HL-60/S4 treated with phorbol 12-myristate 13-acetate at 8.2 ng/mL for 4 days and 3 days (cell line): ENCODE results near the gene SMG1.
"Not testable (repeated sequence)": the region's sequence is repeated elsewhere in the genome, so short reads cannot be mapped to it uniquely, and the experiment has no call there.

Experiments
- in situ Hi-C: fragments of 300-500 bp; cut with MboI; formaldehyde crosslinking; loops from 2 replicates; pipeline ENCODE4 v1.15.0; 2022; ENCODE audit warnings: low sequenced_read_pairs

Gene SMG1

DNA sequence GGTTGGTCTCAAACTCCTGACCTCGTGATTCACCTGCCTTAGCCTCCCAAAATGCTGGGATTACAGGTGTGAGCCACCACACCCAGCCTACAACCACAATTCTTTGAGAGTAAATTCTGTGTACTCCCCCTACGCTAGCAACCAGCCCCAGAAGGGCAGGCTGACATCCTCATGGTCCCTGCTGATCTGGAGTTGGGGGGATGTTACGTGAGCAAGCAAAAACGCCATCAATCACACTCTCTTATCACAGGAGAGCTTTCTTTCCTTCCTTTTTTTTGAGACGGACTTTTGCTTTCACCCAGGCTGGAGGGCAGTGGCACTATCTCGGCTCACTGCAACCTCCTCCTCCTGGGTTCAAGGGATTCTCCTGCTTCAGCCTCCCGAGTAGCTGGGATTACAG lies 154.0 kb downstream of the SMG1 start:
- in situ Hi-C loops: not testable (repeated sequence)

DNA sequence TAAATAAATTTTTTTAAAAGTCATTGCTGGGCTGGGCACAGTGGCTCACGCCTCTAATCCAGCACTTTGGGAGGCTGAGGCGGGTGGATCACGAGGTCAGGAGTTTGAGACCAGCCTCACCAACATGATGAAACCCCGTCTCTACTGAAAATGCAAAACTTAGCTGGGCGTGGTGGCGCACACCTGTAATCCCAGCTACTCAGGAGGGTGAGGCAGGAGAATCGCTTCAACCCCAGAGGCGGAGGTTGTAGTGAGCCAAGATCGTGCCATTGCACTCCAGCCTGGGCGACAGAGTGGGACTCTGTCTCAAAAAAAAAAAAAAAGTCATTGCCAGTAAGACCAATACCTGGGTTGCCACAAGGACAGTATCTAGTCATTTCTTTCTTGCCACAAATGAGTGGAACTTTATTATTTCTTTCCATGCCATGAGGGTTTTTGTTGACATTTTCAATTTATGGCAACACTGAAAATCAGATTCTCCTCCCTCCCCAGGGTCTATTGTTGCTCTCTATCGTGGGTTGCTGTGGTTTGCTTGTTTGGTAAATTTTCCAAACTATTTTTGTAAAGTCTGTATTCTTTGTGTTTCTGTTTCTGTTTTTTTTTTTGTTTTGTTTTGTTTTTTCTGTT lies 155.8 kb downstream of the SMG1 start:
- in situ Hi-C loops: not testable (repeated sequence)

DNA sequence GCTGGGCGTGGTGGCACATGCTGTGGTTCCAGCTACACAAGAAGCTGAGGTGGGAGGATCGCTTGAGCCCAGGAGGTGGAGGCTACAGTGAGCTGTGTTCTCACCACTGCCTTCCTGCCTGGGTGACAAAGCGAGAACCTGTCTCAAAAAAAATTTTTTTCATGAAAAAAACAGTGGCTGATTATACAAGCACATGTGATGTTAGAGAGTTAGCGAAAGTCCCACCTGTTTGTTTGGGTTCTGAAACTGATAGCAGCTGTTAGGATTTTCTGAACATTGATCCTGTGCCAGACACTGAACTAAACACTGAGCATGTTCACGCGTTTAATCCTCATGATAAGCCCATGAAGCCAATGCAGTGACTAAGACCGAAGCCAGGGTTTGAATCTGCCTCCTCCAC lies 159.0 kb downstream of the SMG1 start:
- in situ Hi-C loops: not testable (repeated sequence)

DNA sequence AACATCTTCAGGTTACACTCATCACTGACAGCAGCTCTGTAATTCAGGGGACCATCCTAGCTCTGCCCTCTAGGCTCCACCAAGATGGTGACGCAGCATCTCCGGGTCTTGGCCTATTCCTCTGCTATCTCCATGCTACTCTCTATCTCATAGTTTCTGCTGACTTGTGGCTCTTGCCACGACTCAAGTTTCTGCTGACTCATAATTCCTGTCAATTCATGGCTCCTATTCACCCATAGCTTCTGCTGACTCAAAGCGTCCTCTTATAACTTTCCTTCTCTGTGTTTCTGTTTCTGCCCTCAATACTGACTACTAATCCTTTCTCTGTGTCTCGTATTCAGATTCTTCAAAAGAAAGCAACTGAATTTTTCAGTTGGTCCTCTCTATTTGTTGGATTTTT lies 163.5 kb downstream of the SMG1 start:
- in situ Hi-C loops: not testable (repeated sequence)

DNA sequence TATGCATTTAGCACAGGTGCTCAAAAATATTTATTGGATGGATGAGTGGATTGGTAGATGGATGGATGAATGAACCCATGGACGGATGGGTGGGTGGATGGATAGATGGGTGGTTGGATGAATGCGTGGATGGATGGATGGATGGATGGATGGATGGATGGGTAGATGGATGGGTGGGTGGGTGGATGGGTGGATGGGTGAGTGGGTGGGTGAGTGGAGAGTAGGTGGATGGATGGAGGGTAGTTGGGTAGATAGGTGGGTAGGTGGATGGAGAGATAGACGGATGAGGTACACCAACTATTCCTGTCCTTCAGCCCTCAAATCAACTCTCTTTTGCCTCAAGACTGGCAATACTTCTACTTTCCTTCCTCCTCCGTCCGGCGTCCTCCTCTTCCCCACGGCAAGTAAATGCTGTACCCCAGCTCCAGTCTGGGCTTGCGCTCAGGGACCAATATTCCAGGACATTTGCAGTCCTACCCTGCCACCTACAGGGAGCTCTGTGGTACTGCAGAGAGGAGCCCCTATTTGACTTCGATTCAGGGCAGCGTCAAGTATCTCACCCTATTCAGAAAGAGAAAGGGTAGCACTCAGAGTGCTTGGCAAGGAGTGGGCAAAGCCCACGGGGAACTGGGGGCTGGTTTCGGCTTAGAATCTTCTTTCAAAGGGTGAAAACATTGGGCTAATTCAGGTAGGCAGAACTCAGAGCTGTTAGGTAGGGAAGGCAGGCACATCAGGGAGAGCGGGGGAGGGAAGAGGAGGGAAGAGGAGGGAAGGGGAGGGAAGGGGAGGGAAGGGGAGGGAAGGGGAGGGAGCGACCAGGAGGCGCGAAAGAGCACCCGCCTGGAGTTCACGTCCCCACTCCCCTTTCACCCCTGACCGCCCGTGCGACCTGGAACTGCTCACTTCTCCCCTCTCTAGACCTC lies 166.3 kb downstream of the SMG1 start:
- in situ Hi-C loops: not testable (repeated sequence)

DNA sequence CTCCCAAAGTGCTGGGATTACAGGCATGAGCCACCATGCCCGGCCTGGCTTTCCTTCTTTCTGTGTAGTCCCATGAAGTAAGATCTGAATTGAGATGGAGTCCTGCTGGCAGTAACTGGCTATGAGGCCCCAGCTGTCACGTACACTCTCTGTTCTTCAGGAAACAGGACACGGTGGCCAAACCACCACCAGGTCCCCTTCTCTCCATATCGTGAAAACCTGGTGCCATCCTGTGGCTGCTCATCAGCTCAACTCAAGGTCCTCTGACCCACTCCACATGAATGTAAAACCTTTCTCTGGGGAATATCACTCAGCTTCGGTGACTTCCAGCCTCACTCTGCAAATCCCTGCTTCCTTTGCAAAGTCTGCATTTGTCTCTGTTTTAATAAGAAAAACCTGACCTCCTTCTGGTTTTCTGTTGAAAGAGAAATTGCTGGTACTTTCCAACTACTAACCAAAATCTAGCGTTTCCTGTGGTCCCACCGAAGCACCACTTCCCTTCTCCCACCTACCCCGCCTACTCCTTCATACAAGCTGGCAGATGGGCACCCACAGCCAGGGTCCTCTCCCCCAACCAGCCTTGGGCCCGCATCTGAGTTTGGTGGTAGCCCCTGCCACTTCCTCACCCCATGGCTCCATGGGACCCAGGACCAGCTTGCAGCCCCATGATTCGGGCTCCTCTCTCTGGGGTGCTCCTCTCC lies 168.1 kb downstream of the SMG1 start:
- in situ Hi-C loops: not testable (repeated sequence)

DNA sequence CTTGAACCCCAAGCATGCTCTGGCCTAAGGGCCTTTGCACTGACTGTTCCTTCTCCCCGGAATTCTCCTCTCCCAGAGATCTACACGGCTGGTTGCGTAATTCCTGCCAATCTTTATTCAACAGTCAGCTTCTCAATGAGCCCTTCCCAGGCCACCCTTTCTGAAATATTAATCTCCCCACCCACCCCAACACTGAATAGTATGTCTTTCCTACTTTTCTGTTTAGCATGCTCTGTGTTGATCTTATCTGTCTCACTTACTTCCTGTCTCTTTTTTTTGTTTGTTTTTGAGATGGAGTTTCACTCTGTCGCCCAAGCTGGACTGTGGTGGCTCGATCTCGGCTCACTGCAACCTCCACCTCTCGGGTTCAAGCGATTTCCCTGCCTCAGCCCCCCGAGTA lies 169.6 kb downstream of the SMG1 start:
- in situ Hi-C loops: not testable (repeated sequence)
